ENCODE results near the gene LMX1A. TPM values are rescaled to one million over a fixed set of nuclear protein-coding genes. Genes with fewer than 3 reads are reported as not detected.

Gene LMX1A
- not detected in 2 replicates for total RNA-seq

GRCh38 chr1:165355977-165356811 is at the start of gene LMX1A:
Gene LMX1A (minus strand): TSS chr1:165356715. CDS start chr1:165355559, 1,156 bp downstream.
- DNase-seq = no peak
- Mint-ChIP-seq H3K27ac (no peak within 1 kb of the TSS), H3K4me1 (no peaks in the 10 kb centered on the region), H3K36me3 (ENCODE audit: low read depth) (no peaks in the 10 kb centered on the region), H3K27me3 (peaks cover 80% of the 10 kb centered on the region), H3K9me3 (no peaks in the 10 kb centered on the region), H3K4me3 (no peak within 1 kb of the TSS)
- intact Hi-C loops (cut with micrococcal nuclease) = no loop called here

- no peak overlapping the region for H3K4me3 Mint-ChIP-seq
- H3K4me1 Mint-ChIP-seq = peaks cover 2% of the 10 kb centered on the region
- intact Hi-C loops (cut with micrococcal nuclease) = loop anchor here (1.0 kb wide), 1 partner anchor 189 kb away; no protein-coding TSS in a partner anchor
- no peak overlapping the region for H3K27ac Mint-ChIP-seq
- peaks cover 44% of the 10 kb centered on the region for H3K27me3 Mint-ChIP-seq
- H3K36me3 Mint-ChIP-seq (ENCODE audit: low read depth) = no peaks in the 10 kb centered on the region
- no peaks in the 10 kb centered on the region for H3K9me3 Mint-ChIP-seq
- DNase-seq = peak; percentile 83
Observed at GRCh38 chr1:165403835-165404482, 47.4 kb upstream of the LMX1A start.

- H3K9me3 Mint-ChIP-seq = no peaks in the 10 kb centered on the region
- H3K27me3 Mint-ChIP-seq = peaks cover 39% of the 10 kb centered on the region
- no peaks in the 10 kb centered on the region for H3K36me3 Mint-ChIP-seq (ENCODE audit: low read depth)
- H3K27ac Mint-ChIP-seq = no peak overlapping the region
- intact Hi-C loops (cut with micrococcal nuclease) = no loop called here
- H3K4me1 Mint-ChIP-seq = no peaks in the 10 kb centered on the region
- DNase-seq = no peak
- no peak overlapping the region for H3K4me3 Mint-ChIP-seq
Observed at GRCh38 chr1:165402517-165403111, 46.1 kb upstream of the LMX1A start.

DNA sequence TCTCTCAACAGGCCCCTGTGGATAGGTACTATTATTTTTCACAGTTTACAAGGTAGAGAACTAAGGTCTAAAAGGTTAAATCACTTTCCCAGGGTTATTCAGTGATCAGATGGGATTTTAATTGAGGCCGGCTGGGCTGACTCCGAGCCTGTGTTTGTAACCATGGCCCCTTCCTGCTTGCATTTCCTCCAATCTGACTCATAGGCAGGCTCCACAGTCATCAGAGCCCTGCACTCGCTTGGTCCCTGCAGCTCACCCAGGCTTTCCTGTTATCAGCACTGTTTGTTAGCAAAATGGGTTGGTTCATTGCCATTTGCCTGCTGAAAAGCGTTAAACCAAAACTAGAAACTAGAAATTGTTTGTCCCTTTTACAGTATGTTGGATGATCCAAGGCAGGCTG is 41.4 kb upstream of the LMX1A start:
- peak; percentile 73 for DNase-seq
- peaks cover 66% of the 10 kb centered on the region for H3K27me3 Mint-ChIP-seq
- H3K4me3 Mint-ChIP-seq = no peak overlapping the region
- no peaks in the 10 kb centered on the region for H3K9me3 Mint-ChIP-seq
- peaks cover 1% of the 10 kb centered on the region for H3K36me3 Mint-ChIP-seq (ENCODE audit: low read depth)
- H3K4me1 Mint-ChIP-seq = peaks cover 9% of the 10 kb centered on the region
- H3K27ac Mint-ChIP-seq = no peak overlapping the region
- intact Hi-C loops (cut with micrococcal nuclease) = loop anchor here (10.0 kb wide), 1 partner anchor 87 kb away; no protein-coding TSS in a partner anchor

DNA sequence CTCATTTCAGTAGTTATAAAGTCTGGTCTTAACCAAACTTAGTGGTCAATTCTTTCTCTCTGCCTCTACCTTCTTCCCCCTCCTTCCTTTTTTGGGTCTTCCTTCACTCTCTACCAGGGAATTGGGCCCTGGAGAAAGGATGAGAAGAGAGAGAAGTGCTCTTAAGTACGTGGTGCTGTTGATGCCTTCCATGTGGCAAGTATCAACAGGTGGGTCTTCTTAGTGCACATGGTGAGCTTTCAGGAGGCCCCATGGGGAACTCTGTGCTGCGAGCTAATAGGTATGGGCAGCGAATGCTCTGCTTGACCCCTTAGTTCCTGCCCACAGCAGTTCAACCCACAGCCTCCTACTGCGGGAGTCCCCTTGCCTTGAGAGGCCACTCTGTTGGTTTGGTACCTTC is 39.4 kb upstream of the LMX1A start:
- Mint-ChIP-seq H3K9me3 (no peaks in the 10 kb centered on the region), H3K4me1 (peaks cover 13% of the 10 kb centered on the region), H3K4me3 (no peak overlapping the region), H3K27ac (no peak overlapping the region), H3K27me3 (peaks cover 84% of the 10 kb centered on the region), H3K36me3 (ENCODE audit: low read depth) (peaks cover 1% of the 10 kb centered on the region)
- DNase-seq = no peak
- intact Hi-C loops (cut with micrococcal nuclease) = loop anchor here (10.0 kb wide), 1 partner anchor 89 kb away; no protein-coding TSS in a partner anchor

- peaks cover 13% of the 10 kb centered on the region for H3K4me1 Mint-ChIP-seq
- no peaks in the 10 kb centered on the region for H3K9me3 Mint-ChIP-seq
- H3K27me3 Mint-ChIP-seq = peaks cover 84% of the 10 kb centered on the region
- H3K36me3 Mint-ChIP-seq (ENCODE audit: low read depth) = peaks cover 1% of the 10 kb centered on the region
- no peak for DNase-seq
- intact Hi-C loops (cut with micrococcal nuclease) = loop anchor here (10.0 kb wide), 1 partner anchor 89 kb away; no protein-coding TSS in a partner anchor
- no peak overlapping the region for H3K4me3 Mint-ChIP-seq
- H3K27ac Mint-ChIP-seq = no peak overlapping the region
Observed at GRCh38 chr1:165395478-165395877, 39.0 kb upstream of the LMX1A start.

DNA sequence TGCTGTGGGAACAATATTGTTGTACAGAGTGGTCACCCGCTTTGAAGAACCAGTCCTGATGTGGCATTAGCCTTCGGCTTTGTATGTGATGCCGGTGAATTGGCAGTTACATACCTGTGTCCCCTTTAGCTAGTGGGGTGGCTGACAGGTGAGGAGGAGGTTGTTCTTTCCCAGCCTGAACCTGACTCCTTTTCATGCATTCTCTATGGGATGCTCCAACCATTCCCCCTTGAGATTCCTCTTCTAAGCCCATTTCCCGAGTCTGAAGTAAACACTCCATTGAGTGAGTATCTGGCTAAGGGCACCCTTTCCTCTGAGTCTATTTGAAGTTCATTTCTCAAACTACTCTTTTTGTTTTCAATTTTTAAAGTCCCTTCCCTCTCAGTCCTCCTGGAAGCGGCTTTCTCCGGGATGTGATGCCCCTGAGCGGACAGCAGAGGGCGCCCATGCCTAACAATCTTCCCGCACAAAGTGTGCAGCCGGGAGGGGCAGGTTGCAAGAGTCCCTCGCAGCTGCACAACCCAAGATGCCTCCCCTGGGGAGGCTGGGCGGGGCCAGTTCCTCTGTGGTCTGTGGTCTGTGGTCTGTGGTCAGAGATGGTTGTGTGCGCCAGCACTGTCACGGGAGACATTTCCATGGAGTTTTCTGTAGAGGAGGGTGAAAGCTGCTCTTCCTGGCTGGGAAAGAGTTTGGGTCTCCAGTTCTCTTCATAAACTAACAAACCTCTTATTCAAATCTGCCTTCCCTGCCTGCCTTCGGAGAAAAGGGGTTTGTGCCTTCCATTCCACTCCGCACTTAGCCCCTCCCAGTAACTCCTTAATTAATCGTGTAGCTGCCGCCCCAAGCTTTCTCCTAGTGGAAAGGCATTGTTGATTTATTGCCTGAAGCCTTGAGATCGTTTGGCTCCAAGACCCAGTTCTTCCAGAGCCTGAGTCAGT is 36.4 kb upstream of the LMX1A start:
- Mint-ChIP-seq H3K4me1 (peaks cover 13% of the 10 kb centered on the region), H3K9me3 (no peaks in the 10 kb centered on the region), H3K27me3 (peaks cover 90% of the 10 kb centered on the region), H3K27ac (peak overlapping the region; percentile 93), H3K4me3 (peak overlapping the region; percentile 74), H3K36me3 (ENCODE audit: low read depth) (peaks cover 1% of the 10 kb centered on the region)
- DNase-seq = peak; percentile 98
- intact Hi-C loops (cut with micrococcal nuclease) = loop anchor here (1.0 to 10.0 kb wide), 3 partner anchors 92 to 521 kb away; no protein-coding TSS in a partner anchor

- no peak overlapping the region for H3K4me3 Mint-ChIP-seq
- H3K4me1 Mint-ChIP-seq = peaks cover 11% of the 10 kb centered on the region
- peaks cover 86% of the 10 kb centered on the region for H3K27me3 Mint-ChIP-seq
- no peak overlapping the region for H3K27ac Mint-ChIP-seq
- no peaks in the 10 kb centered on the region for H3K9me3 Mint-ChIP-seq
- peaks cover 1% of the 10 kb centered on the region for H3K36me3 Mint-ChIP-seq (ENCODE audit: low read depth)
- intact Hi-C loops (cut with micrococcal nuclease) = loop anchor here (10.0 kb wide), 1 partner anchor 95 kb away; no protein-coding TSS in a partner anchor
- no peak for DNase-seq
Observed at GRCh38 chr1:165389609-165390008, 33.1 kb upstream of the LMX1A start.

- Mint-ChIP-seq H3K27ac (no peak overlapping the region), H3K36me3 (ENCODE audit: low read depth) (peaks cover under 1% of the 10 kb centered on the region), H3K9me3 (no peaks in the 10 kb centered on the region), H3K4me3 (no peak overlapping the region), H3K27me3 (peaks cover 73% of the 10 kb centered on the region), H3K4me1 (peaks cover 5% of the 10 kb centered on the region)
- intact Hi-C loops (cut with micrococcal nuclease) = no loop called here
- no peak for DNase-seq
Observed at GRCh38 chr1:165387961-165388360, 31.4 kb upstream of the LMX1A start.

DNA sequence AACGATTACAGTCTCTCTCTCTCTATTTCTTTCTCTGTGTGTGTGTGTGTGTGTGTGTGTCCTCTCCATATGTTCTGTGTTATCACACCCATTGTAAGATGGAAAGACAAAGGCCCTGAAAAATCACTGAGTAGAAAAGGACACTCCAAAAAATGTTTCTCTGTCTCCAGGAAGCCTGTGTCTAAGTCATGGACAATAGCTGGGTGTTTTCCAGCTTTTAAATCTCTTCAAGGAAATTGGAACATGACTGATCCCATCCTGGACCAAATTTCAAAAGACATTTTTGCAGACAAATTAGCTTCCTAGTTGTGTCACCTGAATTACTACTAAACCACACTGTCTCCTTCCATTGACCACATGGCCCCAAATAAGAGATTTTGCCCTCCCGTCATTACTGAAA is 31.0 kb upstream of the LMX1A start:
- intact Hi-C loops (cut with micrococcal nuclease) = no loop called here
- peaks cover 72% of the 10 kb centered on the region for H3K27me3 Mint-ChIP-seq
- no peak overlapping the region for H3K27ac Mint-ChIP-seq
- no peak overlapping the region for H3K4me3 Mint-ChIP-seq
- no peak for DNase-seq
- H3K36me3 Mint-ChIP-seq (ENCODE audit: low read depth) = no peaks in the 10 kb centered on the region
- no peaks in the 10 kb centered on the region for H3K9me3 Mint-ChIP-seq
- peaks cover under 1% of the 10 kb centered on the region for H3K4me1 Mint-ChIP-seq

DNA sequence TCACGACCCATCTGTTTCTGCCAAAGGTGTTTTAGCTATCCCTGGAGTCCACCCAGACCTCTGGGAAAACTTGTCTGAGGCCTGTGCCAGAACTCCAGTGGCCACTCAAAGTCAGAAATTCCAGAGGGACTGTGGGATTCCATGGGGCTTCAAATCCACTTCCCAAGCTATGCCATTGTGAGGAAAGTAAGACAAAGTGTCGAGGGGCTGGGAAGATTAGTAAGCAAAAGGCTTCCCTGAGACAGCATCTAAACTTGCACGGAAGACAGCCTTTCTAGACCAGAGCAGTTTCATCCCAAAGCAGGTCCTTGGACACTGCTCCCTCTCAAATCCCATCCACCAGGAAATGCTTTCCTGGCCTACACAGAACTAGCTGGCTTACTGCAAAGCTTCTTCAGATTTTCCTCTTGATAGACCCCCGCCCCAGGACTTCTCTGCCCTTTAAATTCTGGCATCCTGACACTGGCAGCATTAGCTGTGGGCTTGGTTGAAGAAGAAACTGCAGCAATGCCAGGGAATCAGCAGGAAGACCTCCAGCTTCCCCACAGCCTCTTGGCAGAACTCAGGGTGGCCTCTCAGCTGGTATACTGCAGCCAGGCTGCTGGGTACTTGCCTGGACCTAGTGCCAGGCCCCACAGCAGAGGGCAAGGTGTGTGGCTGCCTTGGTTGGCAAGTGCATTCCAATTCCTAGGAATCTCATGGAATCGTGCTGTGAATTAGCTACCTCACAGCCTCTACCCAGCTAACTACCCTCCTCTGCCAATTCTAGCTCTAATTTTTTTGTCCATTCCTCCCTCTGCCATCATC is 27.3 kb upstream of the LMX1A start:
- intact Hi-C loops (cut with micrococcal nuclease) = no loop called here
- Mint-ChIP-seq H3K36me3 (ENCODE audit: low read depth) (no peaks in the 10 kb centered on the region), H3K4me1 (no peaks in the 10 kb centered on the region), H3K27me3 (peaks cover 64% of the 10 kb centered on the region), H3K4me3 (no peak overlapping the region), H3K27ac (no peak overlapping the region), H3K9me3 (no peaks in the 10 kb centered on the region)
- DNase-seq = no peak

GRCh38 chr1:165383067-165383466 is 26.6 kb upstream of the LMX1A start:
- DNase-seq = no peak
- Mint-ChIP-seq H3K36me3 (ENCODE audit: low read depth) (no peaks in the 10 kb centered on the region), H3K27ac (no peak overlapping the region), H3K4me3 (no peak overlapping the region), H3K4me1 (no peaks in the 10 kb centered on the region), H3K9me3 (no peaks in the 10 kb centered on the region), H3K27me3 (peaks cover 61% of the 10 kb centered on the region)
- intact Hi-C loops (cut with micrococcal nuclease) = no loop called here

Measured in activated CD4-positive, alpha-beta T cell treated with anti-CD3 and anti-CD28 coated beads, Interleukin-2, amount 10 ng/mL, durations not matched to agents 24 days and 14 days (primary cell).